ENCODE measurements around the gene ERFE.

Gene ERFE

DNA sequence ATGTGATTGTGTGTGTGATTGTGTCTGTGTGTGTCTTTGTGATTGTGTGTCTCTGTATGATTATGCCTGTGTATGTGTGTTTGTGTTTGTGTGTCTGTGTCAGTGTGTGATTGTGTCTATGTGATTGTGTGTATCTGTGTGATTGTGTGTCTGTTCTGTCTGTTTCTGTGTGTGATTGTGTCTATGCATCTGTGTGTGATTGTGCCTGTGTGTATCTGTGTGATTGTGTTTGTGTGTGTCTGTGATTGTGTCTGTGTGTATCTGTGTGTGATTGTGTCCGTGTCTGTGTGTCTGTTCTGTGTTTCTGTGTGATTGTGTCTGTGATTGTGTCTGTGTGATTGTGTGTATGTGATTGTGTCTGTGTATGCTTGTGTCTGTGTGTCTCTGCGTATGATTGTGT, 32.4 kb upstream of the ERFE start:
- no peak for DNase-seq (ENCODE audit: low read depth in 3 of 3)

- no peak for DNase-seq (ENCODE audit: low read depth in 3 of 3)
Measured at GRCh38 chr2:238126775-238127164, 32.0 kb upstream of the ERFE start.

- DNase-seq (ENCODE audit: low read depth in 3 of 3): no peak
Measured at GRCh38 chr2:238127165-238128060, 31.4 kb upstream of the ERFE start.

DNA sequence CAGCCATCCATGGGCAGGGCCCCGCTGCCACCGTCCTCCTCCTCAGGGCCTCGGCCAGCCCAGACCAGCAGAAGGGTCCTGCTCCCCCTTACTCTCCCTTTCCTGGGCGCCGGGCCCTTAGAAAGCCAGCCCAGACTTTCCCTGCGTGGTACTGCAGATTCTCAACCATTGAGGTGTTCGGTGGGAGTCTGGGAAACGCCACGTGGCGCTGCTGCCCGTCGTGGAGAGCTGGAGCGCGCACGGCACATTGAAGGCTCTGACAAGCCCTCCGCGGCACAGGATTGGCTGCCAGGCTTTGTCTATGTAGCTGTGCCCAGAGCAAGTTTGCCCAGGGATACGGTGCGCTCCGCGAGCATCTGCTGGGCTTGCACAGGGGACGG, 30.7 kb upstream of the ERFE start:
- DNase-seq (ENCODE audit: low read depth in 3 of 3): no peak

- DNase-seq (ENCODE audit: low read depth in 3 of 3): no peak
Measured at GRCh38 chr2:238128534-238129001, 30.2 kb upstream of the ERFE start.

GRCh38 chr2:238129166-238130010, 29.4 kb upstream of the ERFE start:
- no peak for DNase-seq (ENCODE audit: low read depth in 3 of 3)

DNA sequence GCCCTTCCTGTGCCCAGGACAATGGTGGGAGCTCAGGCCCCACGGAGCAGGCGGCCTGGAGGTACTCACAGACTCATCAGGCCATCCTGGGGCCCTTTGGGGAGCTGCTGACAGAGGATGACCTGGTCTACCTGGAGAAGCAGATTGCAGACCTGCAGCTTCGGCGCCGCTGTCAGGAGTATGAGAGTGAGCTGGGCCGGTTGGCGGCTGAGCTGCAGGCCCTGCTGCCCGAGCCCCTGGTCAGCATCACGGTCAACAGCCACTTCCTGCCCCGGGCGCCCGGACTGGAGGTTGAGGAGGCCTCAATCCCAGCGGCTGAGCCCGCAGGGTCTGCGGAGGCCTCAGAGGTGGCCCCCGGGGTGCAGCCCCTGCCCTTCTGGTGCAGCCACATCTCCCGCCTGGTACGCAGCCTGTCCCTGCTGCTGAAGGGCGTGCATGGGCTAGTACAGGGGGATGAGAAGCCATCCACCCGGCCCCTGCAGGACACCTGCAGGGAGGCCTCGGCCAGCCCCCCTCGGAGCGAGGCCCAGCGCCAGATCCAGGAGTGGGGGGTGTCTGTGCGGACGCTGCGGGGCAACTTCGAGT, 28.6 kb upstream of the ERFE start:
- no peak for DNase-seq (ENCODE audit: low read depth in 3 of 3)

- DNase-seq (ENCODE audit: low read depth in 3 of 3): no peak
Measured at GRCh38 chr2:238130696-238131628, 27.8 kb upstream of the ERFE start.

DNA sequence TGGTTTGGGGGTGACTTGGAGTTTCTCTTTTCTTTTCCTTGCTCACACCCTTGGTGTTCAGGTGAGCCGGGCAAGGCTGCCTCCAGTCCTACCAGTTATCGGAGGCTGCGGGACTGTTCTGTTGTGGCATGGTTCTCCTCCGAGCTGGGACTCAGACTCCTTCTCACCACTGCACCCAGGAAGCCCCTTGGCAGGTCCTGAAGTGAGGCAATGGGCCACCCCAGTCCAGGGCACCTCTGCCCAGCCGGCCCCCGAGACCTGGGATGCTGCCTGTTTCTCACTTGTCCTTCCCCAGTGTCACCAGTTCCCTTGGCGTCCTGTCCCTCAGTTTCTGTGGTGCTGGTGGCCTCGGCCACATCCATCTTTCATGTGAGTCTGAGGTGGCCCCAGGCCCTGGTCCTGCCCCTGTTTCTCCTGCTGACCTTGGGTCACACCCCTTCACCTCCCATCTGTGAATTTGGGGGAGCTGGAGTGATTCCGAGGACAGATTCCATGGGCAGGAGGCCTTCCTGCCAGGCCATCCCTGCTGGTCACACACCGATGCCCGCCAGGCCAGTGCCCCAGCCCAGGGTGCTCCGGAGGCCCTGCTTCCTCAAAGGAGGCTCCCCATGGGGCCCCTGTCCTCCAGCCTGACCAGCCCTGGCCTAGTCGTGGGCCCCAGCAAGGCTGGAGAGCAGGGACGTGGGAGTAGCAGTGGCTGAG, 26.9 kb upstream of the ERFE start:
- no peak for DNase-seq (ENCODE audit: low read depth in 3 of 3)

GRCh38 chr2:238132463-238133450, 26.0 kb upstream of the ERFE start:
- DNase-seq (ENCODE audit: low read depth in 3 of 3): no peak

DNA sequence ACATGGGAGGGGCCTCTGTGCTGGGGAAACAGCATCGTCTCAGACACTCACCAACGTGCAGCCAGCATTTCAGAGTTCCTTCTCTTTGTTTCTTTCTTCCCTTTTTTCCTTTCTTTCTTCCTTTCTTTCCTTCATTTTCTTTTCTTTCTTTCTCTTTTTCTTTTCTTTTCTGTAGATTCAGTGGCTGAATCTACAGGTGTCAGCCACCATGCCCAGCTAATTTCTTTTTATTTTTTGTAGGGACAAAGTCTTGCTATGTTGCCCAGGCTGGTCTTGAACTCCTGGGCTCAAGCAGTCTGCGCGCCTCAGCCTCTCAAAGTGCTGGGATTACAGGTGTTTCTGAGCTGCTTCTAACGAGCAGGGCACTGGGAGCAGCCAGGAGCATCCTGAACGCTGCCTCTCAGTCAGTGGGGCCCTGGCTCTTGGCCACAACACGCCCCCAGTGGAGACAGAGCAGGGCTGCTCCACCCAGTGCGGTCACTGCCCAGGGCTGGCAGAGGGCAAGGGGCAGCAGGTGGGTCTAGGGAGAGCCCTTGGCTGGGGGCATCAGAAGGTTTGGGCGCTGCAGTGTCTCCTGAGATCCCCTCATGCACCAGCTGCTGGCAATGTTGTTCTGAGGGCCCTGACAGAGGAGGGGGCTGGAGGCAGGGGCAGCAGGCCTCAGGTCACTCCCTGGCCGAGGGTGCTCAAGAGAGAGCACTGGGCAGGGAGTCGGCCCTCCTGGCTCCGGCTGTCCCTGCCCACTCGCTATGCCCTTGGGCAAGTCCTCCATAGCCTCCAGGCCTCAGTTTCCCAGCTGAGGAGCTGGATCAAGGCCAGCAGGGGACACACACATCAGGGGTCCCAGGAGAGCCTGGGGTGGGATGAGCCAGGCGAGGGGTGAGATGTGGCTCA, 25.0 kb upstream of the ERFE start:
- no peak for DNase-seq (ENCODE audit: low read depth in 3 of 3)

DNA sequence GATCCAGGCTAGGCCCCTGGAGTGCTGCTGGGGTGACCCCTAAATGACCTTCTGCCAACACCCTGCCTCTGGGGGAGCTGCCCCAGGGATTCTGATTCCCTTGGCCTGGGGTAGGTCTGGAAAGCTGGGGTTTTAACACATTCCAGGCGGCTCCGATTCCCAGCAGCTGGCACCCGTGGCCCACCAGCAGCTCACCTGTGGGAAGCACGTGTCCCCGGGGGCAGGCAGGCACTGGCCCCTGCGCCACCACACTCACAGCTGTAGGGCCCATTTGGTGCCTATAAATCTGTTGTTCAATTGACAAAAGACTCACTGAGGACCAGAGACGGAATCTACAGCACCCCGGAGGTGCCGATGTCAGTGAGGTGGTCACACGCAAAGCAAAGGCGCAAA, 24.4 kb upstream of the ERFE start:
- DNase-seq (ENCODE audit: low read depth in 3 of 3): no peak

GRCh38 chr2:238135601-238136150, 23.1 kb upstream of the ERFE start:
- DNase-seq (ENCODE audit: low read depth in 3 of 3): no peak

DNA sequence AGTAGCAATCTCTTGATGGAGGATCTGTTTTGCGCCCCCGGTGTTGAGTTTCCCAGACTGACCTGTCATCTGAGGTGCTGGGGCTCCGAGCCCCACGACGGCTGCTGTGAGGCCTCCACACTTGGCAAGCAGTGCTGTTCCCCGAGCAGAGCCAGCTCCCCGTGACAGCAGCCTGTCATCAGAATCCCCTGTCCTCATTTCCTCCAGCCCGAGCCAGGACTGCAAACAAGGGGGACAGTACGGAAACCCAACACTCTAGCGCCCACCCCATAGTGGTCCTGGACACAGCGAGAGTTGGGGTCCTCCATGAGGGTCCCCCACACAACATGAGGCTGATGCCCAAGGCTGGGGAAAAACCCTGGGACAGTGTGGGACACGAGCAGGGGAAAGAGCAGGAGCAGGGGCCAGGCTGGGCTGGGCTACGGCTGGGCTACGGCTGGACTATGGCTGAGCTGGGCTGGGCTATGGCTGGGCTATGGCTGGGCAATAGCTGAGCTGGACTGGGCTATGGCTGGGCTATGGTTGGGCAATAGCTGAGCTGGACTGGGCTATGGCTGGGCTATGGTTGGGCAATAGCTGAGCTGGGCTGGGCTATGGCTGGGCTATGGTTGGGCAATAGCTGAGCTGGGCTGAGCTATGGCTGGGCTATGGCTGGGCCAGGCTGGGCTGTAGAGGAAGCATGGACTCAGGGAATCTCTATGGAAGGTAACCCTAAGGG, 21.8 kb upstream of the ERFE start:
- no peak for DNase-seq (ENCODE audit: low read depth in 3 of 3)

DNA sequence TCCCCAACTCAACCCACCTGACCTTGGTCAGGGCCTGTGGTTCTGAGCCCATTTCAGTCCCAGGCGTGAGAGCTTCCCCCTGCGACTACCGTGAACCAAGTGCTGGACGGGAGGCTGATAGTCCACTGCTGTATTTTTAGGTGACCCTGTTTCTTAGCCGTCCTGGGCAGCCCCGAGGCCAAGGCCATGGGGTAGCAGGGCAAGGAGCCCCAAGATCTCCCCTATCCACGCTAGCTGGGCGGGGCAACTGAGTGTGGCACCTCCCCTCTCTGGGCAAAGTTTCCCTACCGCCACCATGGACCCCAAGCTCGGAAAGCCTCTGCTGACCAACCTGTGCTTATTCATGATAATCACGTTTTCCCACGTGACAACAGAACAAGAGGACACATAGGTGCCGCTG, 20.9 kb upstream of the ERFE start:
- no peak for DNase-seq (ENCODE audit: low read depth in 3 of 3)

GRCh38 chr2:238138331-238139195, 20.2 kb upstream of the ERFE start, which contains the start of gene KLHL30:
Gene KLHL30, plus strand, starts transcription at chr2:238138668. Its CDS starts 2,087 bp downstream, at chr2:238140755.
- DNase-seq (ENCODE audit: low read depth in 3 of 3): no peak
